PC-9 (cell line): ENCODE data around the gene CPLANE1. TPM values are rescaled to one million over a fixed set of nuclear protein-coding genes. Genes with fewer than 3 reads are reported as not detected.
"Not testable (repeated sequence)": the region's sequence is repeated elsewhere in the genome, so short reads cannot be mapped to it uniquely, and the experiment has no call there.

Experiments
- BruUV-seq: library from RNA; stranded (reverse); fragments of 400-500 nt; replicated peaks from 2 replicates; lab custom pipeline; 2021; lab: Mats Ljungman, UMichigan
- CTCF ChIA-PET: fragments of 300-600 bp; sonication (Branson Sonifier 250); formaldehyde crosslinking; loops from one replicate; lab custom pipeline; 2022; ENCODE audit warnings: antibody characterized with exemption; lab: Charles Lee
- POLR2A ChIA-PET: fragments of 300-600 bp; sonication (Branson Sonifier 250); formaldehyde crosslinking; loops from one replicate; lab custom pipeline; 2022; ENCODE audit warnings: antibody characterized with exemption; ENCODE audit not compliant: unreplicated experiment; lab: Charles Lee
- DNase-seq, 2 experiments: peaks; one replicate each; pipeline versions ENCODE4 v3.0.0 to v3.0.0-alpha.2; 2015 to 2022; ENCODE audit warnings: mixed read lengths in 1 of 2
- H2AFZ ChIP-seq: fragments of 200-600 bp; sonication (generic); 2 replicates; pipeline ENCODE4 v1.8.1; 2017; ENCODE audit warnings: antibody characterized with exemption
- H3F3A ChIP-seq: fragments of 200-600 bp; sonication (generic); 2 replicates; pipeline ENCODE4 v1.8.1; 2017; ENCODE audit warnings: antibody characterized with exemption, mild to moderate bottlenecking, low read depth; ENCODE audit not compliant: insufficient read depth
- H3K27ac ChIP-seq: fragments of 200-600 bp; sonication (generic); 2 replicates; pipeline ENCODE4 v1.6.1; 2016; ENCODE audit warnings: mixed run types
- H3K27me3 ChIP-seq: fragments of 200-600 bp; sonication (generic); 2 replicates; pipeline ENCODE4 v1.6.1; 2016; ENCODE audit warnings: low read depth, mixed run types; ENCODE audit not compliant: insufficient read depth
- H3K36me3 ChIP-seq: fragments of 200-600 bp; sonication (generic); 2 replicates; pipeline ENCODE4 v1.6.1; 2016; ENCODE audit warnings: low read depth, mixed run types
- H3K4me1 ChIP-seq: fragments of 200-600 bp; sonication (generic); replicated peaks from 2 replicates; pipeline ENCODE4 v1.6.1; 2016; ENCODE audit warnings: mixed run types; ENCODE audit not compliant: insufficient read depth
- H3K4me2 ChIP-seq: fragments of 200-600 bp; sonication (generic); 2 replicates; pipeline ENCODE4 v1.6.1; 2017; ENCODE audit warnings: mixed run types
- H3K4me3 ChIP-seq: fragments of 200-600 bp; sonication (generic); 2 replicates; pipeline ENCODE4 v1.6.1; 2016; ENCODE audit warnings: mixed run types
- H3K79me2 ChIP-seq: fragments of 200-600 bp; sonication (generic); 2 replicates; pipeline ENCODE4 v1.6.1; 2017; ENCODE audit warnings: low read depth, mixed run types
- H3K9me2 ChIP-seq: fragments of 200-600 bp; sonication (generic); 2 replicates; pipeline ENCODE4 v1.8.1; 2017; ENCODE audit warnings: mild to moderate bottlenecking; ENCODE audit not compliant: insufficient read depth
- H3K9me3 ChIP-seq: fragments of 200-600 bp; sonication (generic); 2 replicates; pipeline ENCODE4 v1.8.1; 2016; ENCODE audit warnings: low read depth; ENCODE audit not compliant: insufficient read depth
- H4K20me1 ChIP-seq: fragments of 200-600 bp; sonication (generic); 2 replicates; pipeline ENCODE4 v1.8.1; 2017; ENCODE audit not compliant: insufficient read depth
- CTCF ChIP-seq: fragments of 200-600 bp; sonication (generic); conservative IDR thresholded peaks from 2 replicates; pipeline ENCODE4 v1.6.1; 2017; ENCODE audit warnings: mixed run types, antibody characterized with exemption, mild to moderate bottlenecking, moderate library complexity
- EZH2 ChIP-seq: fragments of 200-600 bp; sonication (generic); IDR thresholded peaks from 2 replicates; pipeline ENCODE4 v1.8.0; 2017; ENCODE audit warnings: antibody characterized with exemption, low read depth
- intact Hi-C: fragments of 100-400 bp; cut with micrococcal nuclease; formaldehyde crosslinking; loops from one replicate; pipeline ENCODE4 v1.10.0; 2022; ENCODE audit not compliant: unreplicated experiment
- total RNA-seq: library from RNA; stranded (reverse); gene quantifications from 2 replicates; pipeline ENCODE4 v1.2.3, GENCODE V29; 2021

The CPLANE1 gene
- total RNA-seq, 1 experiment from 2014 or later: 45.5 TPM

- BruUV-seq: no TSS peak
- TF ChIP-seq EZH2 (no peak), CTCF (no peak)
These were observed 139.0 kb downstream of the CPLANE1 start for GRCh38 chr5:37110135-37110534.

GRCh38 chr5:37109338-37109737 is 139.8 kb downstream of the CPLANE1 start:
- CTCF ChIA-PET: no interaction called here

More at GRCh38 chr5:37110135-37110534, 139.0 kb downstream of the CPLANE1 start:
- Histone ChIP-seq H4K20me1 (no peaks in the 10 kb centered on the region), H3K4me3 (no peak overlapping the region), H3F3A (no peaks in the 10 kb centered on the region), H3K9me2 (no peaks in the 10 kb centered on the region; the same call in 1 of the 2 replicates), H3K79me2 (no peaks in the 10 kb centered on the region), H3K27ac (no peak overlapping the region), H3K27me3 (no peaks in the 10 kb centered on the region), H2AFZ (no peak overlapping the region), H3K4me2 (no peak overlapping the region), H3K4me1 (no peaks in the 10 kb centered on the region), H3K9me3 (no peaks in the 10 kb centered on the region), H3K36me3 (no peaks in the 10 kb centered on the region)
- CTCF ChIA-PET: no interaction called here
- POLR2A ChIA-PET: no interaction called here
- intact Hi-C loops: no loop called here
- DNase-seq: no peak

GRCh38 chr5:37103302-37103701 is 145.9 kb downstream of the CPLANE1 start:
- H3K79me2 ChIP-seq: no peaks in the 10 kb centered on the region
- no peak overlapping the region for H2AFZ ChIP-seq
- H3K27me3 ChIP-seq: no peaks in the 10 kb centered on the region
- H3K9me2 ChIP-seq: no peaks in the 10 kb centered on the region; the same call in 1 of the 2 replicates
- peaks cover 15% of the 10 kb centered on the region for H3K9me3 ChIP-seq
- H3K4me3 ChIP-seq: no peak overlapping the region
- no peaks in the 10 kb centered on the region for H4K20me1 ChIP-seq
- H3F3A ChIP-seq: no peaks in the 10 kb centered on the region
- POLR2A ChIA-PET: no interaction called here
- intact Hi-C loops: no loop called here
- no peaks in the 10 kb centered on the region for H3K36me3 ChIP-seq
- CTCF ChIA-PET: interaction anchor here (0.7 kb wide), 1 partner anchor 15 kb away, joined by 3 read pairs; no protein-coding TSS in a partner anchor
- no peak overlapping the region for H3K4me2 ChIP-seq
- no peak for TF ChIP-seq EZH2
- TF ChIP-seq CTCF: no peak
- H3K27ac ChIP-seq: no peak overlapping the region
- no TSS peak for BruUV-seq
- no peaks in the 10 kb centered on the region for H3K4me1 ChIP-seq
- DNase-seq: no peak

More at GRCh38 chr5:37109338-37109737, 139.8 kb downstream of the CPLANE1 start:
- Histone ChIP-seq H4K20me1 (no peaks in the 10 kb centered on the region), H3K4me1 (no peaks in the 10 kb centered on the region), H3K4me3 (no peak overlapping the region), H3K36me3 (no peaks in the 10 kb centered on the region), H3F3A (no peaks in the 10 kb centered on the region), H3K79me2 (no peaks in the 10 kb centered on the region), H3K9me2 (no peaks in the 10 kb centered on the region; the same call in 1 of the 2 replicates), H3K27ac (no peak overlapping the region), H3K9me3 (no peaks in the 10 kb centered on the region), H3K4me2 (no peak overlapping the region), H2AFZ (no peak overlapping the region), H3K27me3 (no peaks in the 10 kb centered on the region)
- TF ChIP-seq CTCF (no peak), EZH2 (no peak)
- intact Hi-C loops: no loop called here
- DNase-seq: no peak
- POLR2A ChIA-PET: no interaction called here
- no TSS peak for BruUV-seq

- H3K4me3 ChIP-seq, H3K9me2 ChIP-seq, H3K27ac ChIP-seq, H3K4me2 ChIP-seq, intact Hi-C loops, H3K4me1 ChIP-seq, CTCF ChIA-PET, H3K79me2 ChIP-seq, H3K27me3 ChIP-seq, H3K36me3 ChIP-seq, H2AFZ ChIP-seq, H4K20me1 ChIP-seq, POLR2A ChIA-PET, H3F3A ChIP-seq, BruUV-seq, DNase-seq: not testable (repeated sequence)
- peaks cover 15% of the 10 kb centered on the region for H3K9me3 ChIP-seq
These were observed 149.9 kb downstream of the CPLANE1 start for GRCh38 chr5:37099267-37099666.

GRCh38 chr5:37093795-37094194 is 155.4 kb downstream of the CPLANE1 start:
- H3K27ac ChIP-seq, CTCF ChIA-PET, DNase-seq, H3K4me1 ChIP-seq, H3K9me2 ChIP-seq, H3K27me3 ChIP-seq, H3F3A ChIP-seq, H4K20me1 ChIP-seq, intact Hi-C loops, H3K79me2 ChIP-seq, H3K4me2 ChIP-seq, H3K9me3 ChIP-seq, POLR2A ChIA-PET, H3K4me3 ChIP-seq, H2AFZ ChIP-seq, BruUV-seq, H3K36me3 ChIP-seq: not testable (repeated sequence)
